Small intestine (tissue), 7 donors: ENCODE measurements around the gene PDE4D. TPM values are rescaled to one million over a fixed set of nuclear protein-coding genes. Genes with fewer than 3 reads are reported as not detected.

ENCODE experiments used
- DNase-seq, 2 donors: peaks; one replicate each; pipeline versions ENCODE4 v3.0.0 to v3.0.0-alpha.2; 2013
- FAIRE-seq: peaks from 2 replicates; lab custom pipeline; 2012; peaks lifted over from hg19 to GRCh38; lab: Jason Lieb, UNC
- H3K27ac ChIP-seq, 3 donors: one replicate each; pipeline ENCODE4 v1.5.1; 2013; ENCODE audit warnings: low read length in 2 of 3, mild to moderate bottlenecking in 2 of 3, control low read depth in 1 of 3, inconsistent platforms in 1 of 3, low read depth in 1 of 3, moderate library complexity in 1 of 3
- H3K27me3 ChIP-seq, 3 donors: one replicate each; pipeline ENCODE4 v1.6.1; 2013; ENCODE audit warnings: low read length in 3 of 3, inconsistent platforms in 1 of 3; ENCODE audit not compliant: control insufficient read depth in 3 of 3, insufficient read depth in 3 of 3
- H3K36me3 ChIP-seq, 3 donors: one replicate each; pipeline ENCODE4 v1.6.1; 2013; ENCODE audit warnings: low read length in 3 of 3, inconsistent platforms in 1 of 3, low read depth in 1 of 3, mild to moderate bottlenecking in 1 of 3, moderate library complexity in 1 of 3; ENCODE audit not compliant: control insufficient read depth in 3 of 3, insufficient read depth in 2 of 3
- H3K4me1 ChIP-seq, 3 donors: one replicate each; pipeline ENCODE4 v1.6.1; 2013; ENCODE audit warnings: low read length in 2 of 3, inconsistent platforms in 1 of 3, low read depth in 1 of 3, mild to moderate bottlenecking in 1 of 3, moderate library complexity in 1 of 3; ENCODE audit not compliant: control insufficient read depth in 3 of 3, insufficient read depth in 2 of 3
- H3K4me3 ChIP-seq, 3 donors: one replicate each; pipeline ENCODE4 v1.5.1; 2013; ENCODE audit warnings: low read length in 3 of 3, control low read depth in 1 of 3, inconsistent platforms in 1 of 3, low read depth in 1 of 3, mild to moderate bottlenecking in 1 of 3, moderate library complexity in 1 of 3
- H3K9me3 ChIP-seq, 2 donors: one replicate each; pipeline ENCODE4 v1.6.1; 2013; ENCODE audit warnings: low read depth in 1 of 2, low read length in 1 of 2; ENCODE audit not compliant: control insufficient read depth in 2 of 2, insufficient read depth in 1 of 2
- WGBS, 3 donors: extraction: QIAGEN DNeasy Blood & Tissue Kit; methylation state at CpG; one replicate each; pipeline ENCODE4 v1.1.7; 2013; 5-methylcytosine and 5-hydroxymethylcytosine counted together
- polyA plus RNA-seq, 4 donors: library from polyadenylated mRNA; stranded (reverse) in 3 of 4; unstranded in 1 of 4; fragments of 200-250 nt in 3 of 4; fragments of 120-200 nt in 1 of 4; gene quantifications; one replicate each; pipeline versions ENCODE4 v1.2.1 to v1.2.3, GENCODE V29; 2013
- donor health status: healthy with polysubstance abuse.
- donor health status: control.
- donor health status: control.
- donor health status: Bipolar disorder and iron deficiency.
- donor health status: healthy.

The PDE4D gene
- polyA plus RNA-seq, 4 donors, result 2.9 to 16.2 (median 5.3) TPM

DNA sequence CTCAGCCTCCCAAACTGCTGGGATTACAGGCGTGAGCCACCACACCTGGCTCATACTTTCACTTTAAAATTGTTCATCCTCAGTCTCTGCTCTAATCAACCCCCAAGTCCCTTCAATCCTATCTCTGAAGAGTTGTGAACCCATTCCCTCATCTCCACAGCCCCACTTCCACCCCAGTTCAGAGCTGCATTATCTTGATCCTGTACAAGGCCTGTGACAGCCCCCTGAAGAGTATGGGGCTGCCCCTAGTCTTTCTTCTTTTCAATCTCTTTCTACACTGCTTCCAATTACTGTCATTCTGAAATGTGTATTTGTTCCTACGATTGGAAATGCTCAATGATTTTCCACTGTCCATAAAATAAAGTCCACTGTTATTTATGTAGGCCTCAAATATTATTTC, 722.4 kb downstream of the PDE4D start:
- no peak for DNase-seq
- Histone ChIP-seq H3K27ac (no peak overlapping the region), H3K27me3 (no peaks in the 10 kb centered on the region), H3K9me3 (no peaks in the 10 kb centered on the region), H3K36me3 (peaks cover 0 to 2% (median 0%) of the 10 kb centered on the region in 3 donors), H3K4me3 (no peak overlapping the region), H3K4me1 (no peaks in the 10 kb centered on the region)
- 69 to 98% (median 98%) methylated on average over 2 of the region's 2 CpGs for WGBS, 3 donors
- FAIRE-seq, result no peak

GRCh38 chr5:59169768-59170150, 723.8 kb downstream of the PDE4D start:
- H3K27ac ChIP-seq, result no peak overlapping the region
- no peaks in the 10 kb centered on the region for H3K27me3 ChIP-seq
- no peaks in the 10 kb centered on the region for H3K9me3 ChIP-seq
- H3K4me3 ChIP-seq, result no peak overlapping the region
- DNase-seq (no peak), FAIRE-seq (no peak)
- WGBS, 3 donors, result 94 to 100% (median 100%) methylated on average over 1 of the region's 1 CpG
- peaks cover 0 to 2% (median 0%) of the 10 kb centered on the region in 3 donors for H3K36me3 ChIP-seq
- H3K4me1 ChIP-seq, result no peaks in the 10 kb centered on the region

DNA sequence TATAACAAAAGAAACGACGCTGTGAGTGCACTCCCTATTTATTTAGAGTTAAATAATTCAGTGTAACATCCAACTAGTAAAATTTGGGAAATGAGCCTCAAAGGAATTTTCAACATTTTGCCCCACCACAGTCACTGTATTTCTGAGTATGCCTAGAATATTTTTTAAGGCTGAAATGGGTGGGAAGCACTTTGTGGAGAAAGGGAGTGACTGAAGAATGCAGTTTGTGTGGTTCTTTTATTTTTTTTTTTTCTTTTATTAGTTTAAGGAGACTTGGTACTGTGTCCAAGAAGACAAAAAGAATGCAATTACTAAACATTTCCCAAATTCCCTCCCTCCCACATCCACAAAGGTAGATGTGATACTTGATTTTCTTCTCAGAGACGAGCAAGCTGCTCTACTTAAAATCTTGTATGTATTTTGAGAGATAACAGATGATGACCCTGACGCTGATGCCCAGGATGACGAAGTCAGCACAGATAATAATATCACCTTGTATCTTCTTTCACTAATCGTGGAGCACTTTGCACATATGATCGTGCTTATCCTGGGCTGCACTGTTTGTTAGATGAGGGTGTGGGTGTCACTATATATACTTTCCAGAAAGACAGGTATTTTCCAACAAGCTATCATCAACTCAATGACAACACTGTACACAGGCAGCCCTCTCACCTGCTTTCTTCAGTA, 724.3 kb downstream of the PDE4D start:
- no peaks in the 10 kb centered on the region for H3K27me3 ChIP-seq
- H3K4me1 ChIP-seq, result peaks cover 0 to 2% (median 0%) of the 10 kb centered on the region in 3 donors
- no peak overlapping the region for H3K27ac ChIP-seq
- no peak overlapping the region for H3K4me3 ChIP-seq
- WGBS, 3 donors, result 86 to 91% (median 87%) methylated on average over 7 of the region's 7 CpGs
- FAIRE-seq (no peak), DNase-seq (no peak)
- no peaks in the 10 kb centered on the region for H3K9me3 ChIP-seq
- H3K36me3 ChIP-seq, result peaks cover 0 to 2% (median 0%) of the 10 kb centered on the region in 3 donors

GRCh38 chr5:59168067-59168466, 725.5 kb downstream of the PDE4D start:
- no peak for FAIRE-seq
- peaks cover 0 to 2% (median 0%) of the 10 kb centered on the region in 3 donors for H3K36me3 ChIP-seq
- 89 to 94% (median 92%) methylated on average over 6 of the region's 6 CpGs for WGBS, 3 donors
- no peaks in the 10 kb centered on the region for H3K9me3 ChIP-seq
- H3K27ac ChIP-seq, result no peak overlapping the region
- no peak overlapping the region for H3K4me3 ChIP-seq
- H3K4me1 ChIP-seq, result peaks cover 0 to 2% (median 0%) of the 10 kb centered on the region in 3 donors
- no peaks in the 10 kb centered on the region for H3K27me3 ChIP-seq
- DNase-seq, result no peak

DNA sequence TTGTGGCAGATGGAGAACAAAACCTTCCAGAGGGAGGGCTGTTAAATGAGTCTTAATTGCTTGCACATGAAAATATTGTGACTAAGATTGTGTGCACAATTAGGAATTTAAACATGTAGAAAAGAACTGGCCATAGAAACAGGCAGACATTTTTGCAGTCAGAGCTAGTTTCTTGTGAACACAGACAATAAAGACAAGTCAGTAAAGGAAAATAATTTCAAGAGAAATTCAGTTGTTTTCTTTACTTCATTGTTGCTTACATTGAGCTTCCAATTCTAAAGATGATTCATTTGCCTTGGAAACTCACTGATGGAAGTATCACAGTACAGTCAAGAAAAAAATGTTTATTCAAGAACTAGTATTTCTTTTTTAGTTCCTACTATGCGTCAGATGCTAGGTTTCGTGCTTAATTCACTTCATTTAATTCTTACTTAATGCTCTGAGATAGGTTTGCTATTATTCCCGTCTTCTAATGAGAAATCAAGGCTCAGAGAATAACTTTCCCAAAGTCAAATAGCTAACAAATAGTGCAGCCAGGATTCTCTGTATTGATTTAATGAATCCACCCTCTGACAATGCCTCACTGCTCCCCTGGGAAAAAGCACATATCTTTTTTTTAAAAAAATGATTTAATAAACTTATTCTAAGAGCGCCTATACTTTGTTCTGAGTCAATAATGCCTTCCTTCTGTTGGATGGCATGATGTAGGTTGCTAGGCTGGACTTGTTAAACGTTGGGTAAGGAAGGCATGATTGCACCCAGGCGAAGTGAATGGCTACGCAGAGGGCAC, 729.3 kb downstream of the PDE4D start:
- peaks cover 0 to 7% (median 2%) of the 10 kb centered on the region in 3 donors for H3K4me1 ChIP-seq
- 83 to 86% (median 83%) methylated on average over 7 of the region's 7 CpGs for WGBS, 3 donors
- H3K27ac ChIP-seq, result peak overlapping the region in 1 of 3 donors; percentile 24
- no peak overlapping the region for H3K4me3 ChIP-seq
- no peaks in the 10 kb centered on the region for H3K9me3 ChIP-seq
- FAIRE-seq, result no peak
- no peak for DNase-seq
- no peaks in the 10 kb centered on the region for H3K27me3 ChIP-seq
- H3K36me3 ChIP-seq, result no peaks in the 10 kb centered on the region

DNA sequence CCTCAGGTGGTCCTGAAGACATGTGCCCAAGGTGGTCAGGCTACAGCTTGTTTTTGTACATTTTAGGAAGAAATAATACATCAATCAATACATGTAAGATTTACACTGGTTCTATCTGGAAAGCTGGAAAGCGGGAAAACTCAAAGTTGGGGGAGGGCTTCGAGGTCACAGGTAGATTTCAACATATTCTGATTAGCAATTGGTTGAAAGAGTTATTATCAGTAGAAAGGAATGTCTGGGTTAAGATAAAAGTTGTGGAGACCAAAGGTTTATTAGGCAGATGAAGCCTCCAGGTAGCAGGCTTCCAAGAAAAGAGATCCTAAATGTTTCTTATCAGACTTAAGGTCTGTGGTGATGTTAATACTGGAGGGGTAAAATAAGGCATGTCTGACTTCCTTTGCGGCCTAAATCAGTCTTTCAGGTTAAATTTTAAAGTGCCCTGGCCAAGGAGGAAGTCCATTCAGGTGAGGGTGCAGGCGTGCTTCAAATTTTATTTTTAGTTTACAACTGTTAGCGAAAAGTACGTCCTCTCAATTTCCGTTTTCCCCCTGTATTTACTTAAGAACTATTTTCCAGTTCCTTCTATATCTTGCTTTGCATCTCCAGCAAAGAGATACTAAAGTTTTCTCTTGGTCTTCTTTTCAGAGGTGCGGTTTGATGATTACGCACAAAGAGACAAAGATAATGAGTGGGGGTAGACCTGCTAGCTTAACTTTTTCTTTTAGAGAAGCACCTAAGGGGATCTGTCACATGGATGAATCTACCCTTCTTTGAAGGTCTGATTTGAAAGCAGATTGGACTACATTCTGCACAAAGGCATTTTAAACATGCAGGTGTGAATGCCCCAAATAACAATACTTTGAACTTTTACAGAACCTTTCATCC, 732.1 kb downstream of the PDE4D start:
- H3K4me3 ChIP-seq, result no peak overlapping the region
- H3K9me3 ChIP-seq, result no peaks in the 10 kb centered on the region
- peaks cover 0 to 7% (median 2%) of the 10 kb centered on the region in 3 donors for H3K4me1 ChIP-seq
- FAIRE-seq, result no peak
- peak; percentile 3 to 39 for DNase-seq
- no peaks in the 10 kb centered on the region for H3K27me3 ChIP-seq
- H3K36me3 ChIP-seq, result no peaks in the 10 kb centered on the region
- WGBS, 3 donors, result 84 to 86% (median 84%) methylated on average over 9 of the region's 9 CpGs
- no peak overlapping the region for H3K27ac ChIP-seq

DNA sequence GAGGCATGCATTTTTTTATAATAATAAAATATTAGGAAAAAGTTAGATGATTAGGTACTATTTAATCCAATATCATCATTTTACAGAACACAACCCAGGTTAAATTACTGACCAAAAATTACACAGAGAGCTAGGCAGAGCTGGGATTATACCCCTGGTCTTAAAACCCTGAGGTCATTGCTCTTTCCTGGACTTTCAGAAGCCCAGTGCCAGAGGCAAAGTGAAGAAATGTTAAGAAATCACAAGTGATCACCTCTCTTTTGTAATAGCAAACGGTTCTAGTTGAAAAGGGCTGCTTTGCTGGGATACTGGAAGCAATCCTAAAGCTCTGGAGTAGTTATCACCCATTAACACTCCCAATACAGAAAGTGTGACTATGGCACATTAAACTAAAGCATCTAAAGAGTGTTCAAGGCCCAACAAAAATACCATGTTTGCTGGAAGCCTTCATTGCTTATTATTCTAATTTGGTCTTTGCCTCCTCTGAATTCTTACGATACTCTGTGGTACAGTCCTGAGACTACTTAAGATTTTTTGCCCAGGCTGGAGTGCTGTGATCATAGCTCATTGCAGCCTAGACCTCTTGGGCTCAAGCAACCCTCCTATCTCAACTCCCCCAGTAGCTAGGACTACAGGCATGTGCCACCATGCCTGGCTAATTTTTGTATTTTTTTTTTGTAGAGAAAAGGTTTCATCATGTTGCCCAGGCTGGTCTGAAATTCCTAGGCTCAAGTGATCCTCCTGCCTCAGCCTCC, 734.7 kb downstream of the PDE4D start:
- Histone ChIP-seq H3K4me1 (peaks cover 0 to 7% (median 0%) of the 10 kb centered on the region in 3 donors), H3K4me3 (no peak overlapping the region), H3K36me3 (no peaks in the 10 kb centered on the region), H3K9me3 (peaks cover 0 to 2% of the 10 kb centered on the region in 2 donors), H3K27ac (peak overlapping the region in 1 of 3 donors; percentile 44), H3K27me3 (no peaks in the 10 kb centered on the region)
- FAIRE-seq, result no peak
- DNase-seq, result no peak
- 33 to 70% (median 46%) methylated on average over 2 of the region's 2 CpGs for whole genome bisulfite sequencing, 3 donors
